Hematopoietic multipotent progenitor cell treated with erythropoietin and hydrocortisone succinate and interleukin-3 and kit ligand, for 6 days (in vitro differentiated cells): ENCODE measurements around the gene KLHL29.
"Not testable (repeated sequence)": the region's sequence is repeated elsewhere in the genome, so short reads cannot be mapped to it uniquely, and the experiment has no call there.

ENCODE experiments used
- DNase-seq: peaks from one replicate; pipeline ENCODE4 v3.0.0-alpha.2; 2015

The KLHL29 gene

GRCh38 chr2:23373666-23374065 is 11.3 kb upstream of the KLHL29 start:
- DNase-seq = no peak

GRCh38 chr2:23375448-23375847 is 9.5 kb upstream of the KLHL29 start:
- peak; percentile 47 for DNase-seq

- no peak for DNase-seq
Measured at GRCh38 chr2:23376075-23376474, 8.9 kb upstream of the KLHL29 start.

- no peak for DNase-seq
Measured at GRCh38 chr2:23376972-23377371, 8.0 kb upstream of the KLHL29 start.

GRCh38 chr2:23377771-23378170 is 7.2 kb upstream of the KLHL29 start:
- no peak for DNase-seq

GRCh38 chr2:23378496-23378895 is 6.5 kb upstream of the KLHL29 start:
- DNase-seq = no peak

- DNase-seq = no peak
Measured at GRCh38 chr2:23379220-23379695, 5.7 kb upstream of the KLHL29 start.

- no peak for DNase-seq
Measured at GRCh38 chr2:23380562-23381065, 4.4 kb upstream of the KLHL29 start.

GRCh38 chr2:23381084-23381483 is 3.9 kb upstream of the KLHL29 start:
- DNase-seq = peak; percentile 34

GRCh38 chr2:23381485-23381884 is 3.5 kb upstream of the KLHL29 start:
- DNase-seq = no peak

- peak; percentile 19 for DNase-seq
Measured at GRCh38 chr2:23383100-23383499, 1.9 kb upstream of the KLHL29 start.

- peak; percentile 9 for DNase-seq
Measured at GRCh38 chr2:23385351-23385747, 370 bp downstream of the KLHL29 start.

GRCh38 chr2:23385748-23386338 is 864 bp downstream of the KLHL29 start:
- DNase-seq = no peak

GRCh38 chr2:23386339-23387220 is 1.6 kb downstream of the KLHL29 start:
- no peak for DNase-seq

GRCh38 chr2:23387221-23387550 is 2.2 kb downstream of the KLHL29 start:
- no peak for DNase-seq

- DNase-seq = no peak
Measured at GRCh38 chr2:23387845-23388244, 2.9 kb downstream of the KLHL29 start.

- no peak for DNase-seq
Measured at GRCh38 chr2:23388294-23388693, 3.3 kb downstream of the KLHL29 start.

GRCh38 chr2:23388756-23389514 is 4.0 kb downstream of the KLHL29 start:
- DNase-seq = no peak

- DNase-seq = no peak
Measured at GRCh38 chr2:23390152-23390551, 5.2 kb downstream of the KLHL29 start.

- DNase-seq = not testable (repeated sequence)
Measured at GRCh38 chr2:23391237-23391736, 6.3 kb downstream of the KLHL29 start.

GRCh38 chr2:23393722-23394121 is 8.7 kb downstream of the KLHL29 start:
- no peak for DNase-seq

GRCh38 chr2:23394700-23395099 is 9.7 kb downstream of the KLHL29 start:
- DNase-seq = no peak

- DNase-seq = no peak
Measured at GRCh38 chr2:23397478-23397877, 12.5 kb downstream of the KLHL29 start.
